Thoracic aorta (tissue), 2 donors: ENCODE results near the gene CATSPER3. TPM values are rescaled to one million over a fixed set of nuclear protein-coding genes. Genes with fewer than 3 reads are reported as not detected.

ENCODE experiments used
- ATAC-seq: fragments of 150-250 bp; one replicate; pipeline ENCODE4 v1.8.0; 2017; ENCODE audit warnings: low read depth; ENCODE audit not compliant: insufficient number of reproducible peaks, low FRiP score
- DNase-seq: peaks from one replicate; pipeline ENCODE4 v3.0.0-alpha.2; 2020; ENCODE audit warnings: low spot score
- H3K27ac ChIP-seq, 2 donors: fragments of 200-600 bp; sonication (generic); 1 replicate in 1 of 2; 2 replicates in 1 of 2; pipeline ENCODE4 v1.5.1; 2016; ENCODE audit warnings: mild to moderate bottlenecking in 2 of 2, moderate library complexity in 2 of 2
- H3K27me3 ChIP-seq: fragments of 200-600 bp; sonication (generic); replicated peaks from 2 replicates; pipeline ENCODE4 v1.6.0; 2016; ENCODE audit warnings: mild to moderate bottlenecking; ENCODE audit not compliant: insufficient read depth
- H3K36me3 ChIP-seq: fragments of 200-600 bp; sonication (generic); one replicate; pipeline ENCODE4 v1.5.1; 2016
- H3K4me1 ChIP-seq, 2 donors: fragments of 200-600 bp; sonication (generic); 1 replicate in 1 of 2; 2 replicates in 1 of 2; pipeline versions ENCODE4 v1.5.1 to v1.6.0; 2016; ENCODE audit warnings: low read depth in 2 of 2, mild to moderate bottlenecking in 1 of 2; ENCODE audit not compliant: control insufficient read depth in 1 of 2
- H3K4me3 ChIP-seq: fragments of 200-600 bp; sonication (generic); 2 replicates; pipeline ENCODE4 v1.5.1; 2016; ENCODE audit warnings: mild to moderate bottlenecking
- H3K9me3 ChIP-seq: fragments of 200-600 bp; sonication (generic); 2 replicates; pipeline ENCODE4 v1.5.1; 2016
- total RNA-seq, 2 donors: library from RNA; depleted of rRNA; stranded (reverse); fragments of >200 nt; gene quantifications; one replicate each; pipeline versions ENCODE4 v1.1.0 to v1.2.3, GENCODE V29; 2016
- TF ChIP-seq, protein P1 (sequence below): fragments of 200-600 bp; sonication (generic); IDR thresholded peaks from one replicate; pipeline ENCODE4 v1.5.1; 2019; ENCODE audit warnings: antibody characterized with exemption

Gene CATSPER3
- total RNA-seq, 2 donors from 2014 or later, result not detected

GRCh38 chr5:134935711-134936602, 31.8 kb upstream of the CATSPER3 start:
- Histone ChIP-seq H3K27ac (no peak overlapping the region), H3K4me3 (no peak overlapping the region), H3K36me3 (no peaks in the 10 kb centered on the region), H3K4me1 (no peaks in the 10 kb centered on the region), H3K9me3 (no peaks in the 10 kb centered on the region), H3K27me3 (no peaks in the 10 kb centered on the region)
- ATAC-seq (no peak), DNase-seq (no peak)
- TF ChIP-seq, protein P1, sequence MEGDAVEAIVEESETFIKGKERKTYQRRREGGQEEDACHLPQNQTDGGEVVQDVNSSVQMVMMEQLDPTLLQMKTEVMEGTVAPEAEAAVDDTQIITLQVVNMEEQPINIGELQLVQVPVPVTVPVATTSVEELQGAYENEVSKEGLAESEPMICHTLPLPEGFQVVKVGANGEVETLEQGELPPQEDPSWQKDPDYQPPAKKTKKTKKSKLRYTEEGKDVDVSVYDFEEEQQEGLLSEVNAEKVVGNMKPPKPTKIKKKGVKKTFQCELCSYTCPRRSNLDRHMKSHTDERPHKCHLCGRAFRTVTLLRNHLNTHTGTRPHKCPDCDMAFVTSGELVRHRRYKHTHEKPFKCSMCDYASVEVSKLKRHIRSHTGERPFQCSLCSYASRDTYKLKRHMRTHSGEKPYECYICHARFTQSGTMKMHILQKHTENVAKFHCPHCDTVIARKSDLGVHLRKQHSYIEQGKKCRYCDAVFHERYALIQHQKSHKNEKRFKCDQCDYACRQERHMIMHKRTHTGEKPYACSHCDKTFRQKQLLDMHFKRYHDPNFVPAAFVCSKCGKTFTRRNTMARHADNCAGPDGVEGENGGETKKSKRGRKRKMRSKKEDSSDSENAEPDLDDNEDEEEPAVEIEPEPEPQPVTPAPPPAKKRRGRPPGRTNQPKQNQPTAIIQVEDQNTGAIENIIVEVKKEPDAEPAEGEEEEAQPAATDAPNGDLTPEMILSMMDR, result no peak

DNA sequence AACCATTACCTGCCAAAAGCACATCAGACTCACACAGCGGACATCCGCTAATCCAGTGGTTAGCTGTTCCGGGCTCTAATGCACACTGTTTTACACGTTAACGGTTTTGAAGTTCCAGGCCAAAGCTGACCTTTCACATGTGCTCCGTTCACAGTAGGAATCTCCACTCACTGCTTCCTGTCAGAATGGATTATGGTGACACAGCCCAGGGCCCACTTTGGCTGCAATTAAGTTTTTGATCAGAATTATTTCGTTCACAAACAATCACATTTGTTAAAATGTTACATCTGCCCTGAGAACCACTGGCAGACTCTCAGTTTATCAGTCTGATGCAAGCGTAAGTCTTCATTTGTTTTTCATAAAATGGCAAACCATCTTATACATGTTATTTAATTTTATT, 30.2 kb upstream of the CATSPER3 start:
- Histone ChIP-seq H3K9me3 (no peaks in the 10 kb centered on the region), H3K27me3 (no peaks in the 10 kb centered on the region), H3K36me3 (no peaks in the 10 kb centered on the region), H3K4me3 (no peak overlapping the region), H3K27ac (no peak overlapping the region), H3K4me1 (no peaks in the 10 kb centered on the region)
- TF ChIP-seq, protein P1, result no peak
- DNase-seq (no peak), ATAC-seq (no peak)

DNA sequence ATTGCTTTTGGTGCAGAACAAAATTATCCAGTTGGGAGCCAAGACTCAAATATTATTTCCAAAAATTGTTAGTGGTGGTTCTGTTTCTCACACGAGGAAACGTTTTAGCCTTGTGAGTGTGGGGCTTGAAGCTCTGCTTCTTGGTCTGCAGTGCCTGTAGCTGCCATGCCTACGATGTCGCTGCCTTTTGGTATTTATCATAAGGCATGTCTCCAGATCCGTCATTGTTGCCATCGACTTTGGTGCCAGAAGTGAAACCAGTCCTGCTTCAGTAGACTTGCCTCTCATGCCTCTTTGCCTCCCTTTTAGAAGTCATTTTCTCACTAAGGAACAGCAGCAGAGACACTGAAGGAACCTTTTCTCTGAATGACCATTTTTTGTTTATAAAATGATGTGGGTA, 29.7 kb upstream of the CATSPER3 start:
- no peak for ATAC-seq
- DNase-seq, result no peak
- no peaks in the 10 kb centered on the region for H3K9me3 ChIP-seq
- TF ChIP-seq, protein P1, result no peak
- H3K4me1 ChIP-seq, result no peaks in the 10 kb centered on the region
- no peak overlapping the region for H3K4me3 ChIP-seq
- H3K36me3 ChIP-seq, result no peaks in the 10 kb centered on the region
- H3K27me3 ChIP-seq, result no peaks in the 10 kb centered on the region
- no peak overlapping the region for H3K27ac ChIP-seq

DNA sequence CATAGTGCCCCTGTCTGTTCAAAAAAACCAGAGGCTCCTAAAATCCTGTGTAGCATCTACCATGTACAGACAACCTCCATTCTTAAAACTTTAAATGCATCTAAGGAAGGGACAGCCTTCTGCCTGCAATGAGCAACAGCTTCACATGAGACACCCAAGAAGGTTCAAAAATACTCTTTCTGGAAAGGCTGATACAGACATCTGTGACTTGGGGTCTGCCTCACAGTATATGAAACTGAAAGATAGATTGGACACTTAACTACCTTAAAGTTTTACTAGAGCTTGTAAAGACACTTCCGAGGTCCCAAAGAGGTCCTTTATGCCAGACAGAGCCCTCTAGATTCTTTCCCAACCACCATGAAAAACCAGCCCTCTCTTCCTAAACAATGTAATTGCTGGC, 28.2 kb upstream of the CATSPER3 start:
- TF ChIP-seq, protein P1, result no peak
- H3K4me1 ChIP-seq, result no peaks in the 10 kb centered on the region
- ATAC-seq, result no peak

DNA sequence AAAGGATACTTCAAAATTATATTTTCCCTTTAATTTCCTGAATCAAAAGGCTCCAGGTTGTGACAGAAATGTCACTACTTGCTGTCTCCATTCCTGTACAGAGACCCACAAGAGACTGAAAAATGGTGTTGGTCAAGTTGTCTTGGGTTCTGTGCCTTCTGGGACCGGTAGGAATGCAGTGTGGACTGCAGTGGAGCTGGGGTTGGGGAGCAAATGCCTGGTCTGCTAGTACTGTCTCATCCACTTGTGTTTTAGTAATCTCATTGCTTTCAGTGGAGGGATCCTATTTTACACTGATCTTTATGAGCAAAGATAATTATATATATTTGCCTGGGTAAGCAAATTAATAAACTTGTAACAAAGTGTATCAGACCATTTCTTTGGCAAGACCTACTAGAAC, 24.2 kb upstream of the CATSPER3 start:
- no peak for DNase-seq
- H3K27me3 ChIP-seq, result no peaks in the 10 kb centered on the region
- TF ChIP-seq, protein P1, result no peak
- H3K27ac ChIP-seq, result no peak overlapping the region
- no peak overlapping the region for H3K4me3 ChIP-seq
- H3K4me1 ChIP-seq, result no peaks in the 10 kb centered on the region
- no peaks in the 10 kb centered on the region for H3K9me3 ChIP-seq
- H3K36me3 ChIP-seq, result peaks cover 3% of the 10 kb centered on the region
- ATAC-seq, result no peak

More for the DNA sequence above, 28.2 kb upstream of the CATSPER3 start:
- H3K9me3 ChIP-seq, result no peaks in the 10 kb centered on the region
- H3K4me3 ChIP-seq, result no peak overlapping the region
- no peak for DNase-seq
- H3K27ac ChIP-seq, result no peak overlapping the region
- peaks cover 3% of the 10 kb centered on the region for H3K36me3 ChIP-seq
- H3K27me3 ChIP-seq, result no peaks in the 10 kb centered on the region
